CD4-positive, alpha-beta T cell (primary cell): ENCODE data around the gene IRF7. TPM values are rescaled to one million over a fixed set of nuclear protein-coding genes. Genes with fewer than 3 reads are reported as not detected.

Experiments
- ATAC-seq: fragments of 200-7000 bp; cut with Tn5 transposase; one replicate; pipeline ENCODE4 v1.10.0; 2022; ENCODE audit warnings: mild to moderate bottlenecking; ENCODE audit not compliant: poor library complexity
- CTCF ChIA-PET: fragments of 350-600 bp; sonication (Branson Sonifier 250); formaldehyde crosslinking; loops from one replicate; lab custom pipeline; 2021; ENCODE audit warnings: antibody characterized with exemption, inconsistent platforms; lab: Charles Lee
- POLR2A ChIA-PET: fragments of 350-600 bp; sonication (Branson Sonifier 250); formaldehyde crosslinking; loops from one replicate; lab custom pipeline; 2021; ENCODE audit warnings: antibody characterized with exemption, inconsistent platforms; lab: Charles Lee
- DNase-seq, 14 experiments: peaks; one replicate each; pipeline ENCODE4 v3.0.0-alpha.2; 2013 to 2020; ENCODE audit warnings: mixed read lengths in 2 of 14
- H3K27ac ChIP-seq, 2 donors: one replicate each; pipeline versions ENCODE4 v1.5.1 to v1.7.0; 2013; ENCODE audit warnings: low read length in 2 of 2, low read depth in 1 of 2, mild to moderate bottlenecking in 1 of 2
- H3K27me3 ChIP-seq, 2 experiments: 1 replicate in 1 of 2; 2 replicates in 1 of 2; pipeline versions ENCODE4 v1.6.1 to v1.7.0; 2013; ENCODE audit warnings: low read length in 2 of 2, control low read depth in 1 of 2, mild to moderate bottlenecking in 1 of 2, moderate library complexity in 1 of 2; ENCODE audit not compliant: insufficient read depth in 2 of 2, control insufficient read depth in 1 of 2
- H3K36me3 ChIP-seq: one replicate; pipeline ENCODE4 v1.6.1; 2013; ENCODE audit warnings: low read length, control low read depth; ENCODE audit not compliant: insufficient read depth
- H3K4me1 ChIP-seq: one replicate; pipeline ENCODE4 v1.6.1; 2013; ENCODE audit warnings: low read length, control low read depth; ENCODE audit not compliant: insufficient read depth
- H3K4me3 ChIP-seq: one replicate; pipeline ENCODE4 v1.5.1; 2013; ENCODE audit warnings: mild to moderate bottlenecking, low read length, moderate library complexity
- H3K9me3 ChIP-seq, 2 experiments: 1 replicate in 1 of 2; 2 replicates in 1 of 2; pipeline versions ENCODE4 v1.6.1 to v1.7.0; 2013; ENCODE audit warnings: low read length in 2 of 2, mild to moderate bottlenecking in 2 of 2, control low read depth in 1 of 2, moderate library complexity in 1 of 2; ENCODE audit not compliant: control insufficient read depth in 1 of 2, insufficient read depth in 1 of 2
- H3K27ac Mint-ChIP-seq: one replicate; pipeline ENCODE4 v1.8.0; 2020; ENCODE audit warnings: mixed read lengths
- H3K27me3 Mint-ChIP-seq: one replicate; pipeline ENCODE4 v1.8.0; 2021; ENCODE audit warnings: mixed read lengths
- H3K36me3 Mint-ChIP-seq: one replicate; pipeline ENCODE4 v1.8.0; 2021; ENCODE audit warnings: low read depth, mixed read lengths
- H3K4me1 Mint-ChIP-seq: one replicate; pipeline ENCODE4 v1.8.0; 2021; ENCODE audit warnings: low read depth, mixed read lengths
- H3K4me3 Mint-ChIP-seq: one replicate; pipeline ENCODE4 v1.8.0; 2020; ENCODE audit warnings: mild to moderate bottlenecking, mixed read lengths
- H3K9me3 Mint-ChIP-seq: one replicate; pipeline ENCODE4 v1.8.0; 2020; ENCODE audit warnings: mixed read lengths
- intact Hi-C, 2 experiments: fragments of 100-400 bp; cut with DNase I in 1 of 2; cut with micrococcal nuclease in 1 of 2; formaldehyde crosslinking; loops; one replicate each; pipeline versions ENCODE4 v1.15.1 to v1.9.0; 2023 to 2025; cut with DNase I, micrococcal nuclease
- total RNA-seq, 174 experiments: library from RNA in 2 of 174; stranded (reverse) in 2 of 174; gene quantifications; one replicate each; pipeline ENCODE4 v1.2.3 and lab custom pipeline; 2021 to 2026
- TF ChIP-seq, protein P1 (sequence below): fragments of 200-600 bp; IDR thresholded peaks from one replicate; pipeline ENCODE4 v1.8.0; 2022; ENCODE audit warnings: antibody characterized with exemption, mild to moderate bottlenecking

The IRF7 gene
- total RNA-seq, 2 experiments from 2014 or later, result 36.5 to 37.7 TPM

- H3K4me1 Mint-ChIP-seq, result peaks cover 22% of the 10 kb centered on the region
These were observed 26.0 kb downstream of the IRF7 start for GRCh38 chr11:589798-590197.

GRCh38 chr11:587978-588380 lies 27.8 kb downstream of the IRF7 start:
- Mint-ChIP-seq H3K27me3 (no peaks in the 10 kb centered on the region), H3K4me3 (peak overlapping the region; percentile 56), H3K27ac (peak overlapping the region; percentile 96), H3K36me3 (peaks cover 77% of the 10 kb centered on the region), H3K4me1 (peaks cover 22% of the 10 kb centered on the region), H3K9me3 (no peaks in the 10 kb centered on the region)
- TF ChIP-seq, protein P1, sequence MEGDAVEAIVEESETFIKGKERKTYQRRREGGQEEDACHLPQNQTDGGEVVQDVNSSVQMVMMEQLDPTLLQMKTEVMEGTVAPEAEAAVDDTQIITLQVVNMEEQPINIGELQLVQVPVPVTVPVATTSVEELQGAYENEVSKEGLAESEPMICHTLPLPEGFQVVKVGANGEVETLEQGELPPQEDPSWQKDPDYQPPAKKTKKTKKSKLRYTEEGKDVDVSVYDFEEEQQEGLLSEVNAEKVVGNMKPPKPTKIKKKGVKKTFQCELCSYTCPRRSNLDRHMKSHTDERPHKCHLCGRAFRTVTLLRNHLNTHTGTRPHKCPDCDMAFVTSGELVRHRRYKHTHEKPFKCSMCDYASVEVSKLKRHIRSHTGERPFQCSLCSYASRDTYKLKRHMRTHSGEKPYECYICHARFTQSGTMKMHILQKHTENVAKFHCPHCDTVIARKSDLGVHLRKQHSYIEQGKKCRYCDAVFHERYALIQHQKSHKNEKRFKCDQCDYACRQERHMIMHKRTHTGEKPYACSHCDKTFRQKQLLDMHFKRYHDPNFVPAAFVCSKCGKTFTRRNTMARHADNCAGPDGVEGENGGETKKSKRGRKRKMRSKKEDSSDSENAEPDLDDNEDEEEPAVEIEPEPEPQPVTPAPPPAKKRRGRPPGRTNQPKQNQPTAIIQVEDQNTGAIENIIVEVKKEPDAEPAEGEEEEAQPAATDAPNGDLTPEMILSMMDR, result no peak
- DNase-seq (peak; percentile 40 to 89 (median 71)), ATAC-seq (peak; percentile 91)
- intact Hi-C loops, result loop anchor here in 1 of 2 experiments (2.0 kb wide), 1 partner anchor 19 kb away; no protein-coding TSS in a partner anchor
- ChIA-PET POLR2A (interaction anchor here (1.3 to 3.0 kb wide), 3 partner anchors 9 to 26 kb away, joined by 4 to 17 read pairs (median 9); partner anchors contain the start of gene PHRF1), CTCF (interaction anchor here (1.1 kb wide), 1 partner anchor 33 kb away, joined by 6 read pairs; no protein-coding TSS in a partner anchor)
- peaks cover 20% of the 10 kb centered on the region for H3K4me1 ChIP-seq
- no peaks in the 10 kb centered on the region for H3K27me3 ChIP-seq
- H3K4me3 ChIP-seq, result no peak overlapping the region
- peak overlapping the region; percentile 51 to 77 for H3K27ac ChIP-seq
- no peaks in the 10 kb centered on the region for H3K9me3 ChIP-seq
- H3K36me3 ChIP-seq, result peaks cover 64% of the 10 kb centered on the region

More at GRCh38 chr11:589798-590197, 26.0 kb downstream of the IRF7 start:
- Histone ChIP-seq H3K4me3 (no peak overlapping the region), H3K27ac (no peak overlapping the region), H3K27me3 (no peaks in the 10 kb centered on the region), H3K9me3 (no peaks in the 10 kb centered on the region), H3K4me1 (peaks cover 20% of the 10 kb centered on the region), H3K36me3 (peaks cover 66% of the 10 kb centered on the region)
- peak overlapping the region; percentile 96 for H3K27ac Mint-ChIP-seq
- POLR2A ChIA-PET, result interaction anchor here (1.3 kb wide), 1 partner anchor 14 kb away, joined by 3 read pairs; the partner anchor contains the start of gene PHRF1
- no peak for DNase-seq
- H3K36me3 Mint-ChIP-seq, result peaks cover 83% of the 10 kb centered on the region
- CTCF ChIA-PET, result no interaction called here
- H3K9me3 Mint-ChIP-seq, result no peaks in the 10 kb centered on the region
- ATAC-seq, result no peak
- no peak overlapping the region for H3K4me3 Mint-ChIP-seq
- TF ChIP-seq, protein P1, result no peak
- intact Hi-C loops, result loop anchor here in 1 of 2 experiments (2.0 kb wide), 1 partner anchor 21 kb away; no protein-coding TSS in a partner anchor
- H3K27me3 Mint-ChIP-seq, result no peaks in the 10 kb centered on the region

- H3K27me3 Mint-ChIP-seq, result no peaks in the 10 kb centered on the region
- H3K9me3 Mint-ChIP-seq, result no peaks in the 10 kb centered on the region
- H3K9me3 ChIP-seq, result no peaks in the 10 kb centered on the region
- H3K4me3 ChIP-seq, result no peak overlapping the region
- ChIA-PET POLR2A (interaction anchor here (1.3 to 3.0 kb wide), 3 partner anchors 9 to 26 kb away, joined by 4 to 17 read pairs (median 9); partner anchors contain the start of gene PHRF1), CTCF (interaction anchor here (1.1 kb wide), 1 partner anchor 33 kb away, joined by 6 read pairs; no protein-coding TSS in a partner anchor)
- peak overlapping the region; percentile 51 to 77 for H3K27ac ChIP-seq
- no peaks in the 10 kb centered on the region for H3K27me3 ChIP-seq
- intact Hi-C loops, result no loop called here
- peak overlapping the region; percentile 96 for H3K27ac Mint-ChIP-seq
- peaks cover 72% of the 10 kb centered on the region for H3K36me3 Mint-ChIP-seq
- H3K36me3 ChIP-seq, result peaks cover 59% of the 10 kb centered on the region
- no peak for DNase-seq
- peaks cover 20% of the 10 kb centered on the region for H3K4me1 ChIP-seq
- TF ChIP-seq, protein P1, result no peak
- H3K4me1 Mint-ChIP-seq, result peaks cover 22% of the 10 kb centered on the region
- no peak for ATAC-seq
- H3K4me3 Mint-ChIP-seq, result peak overlapping the region; percentile 56
These were observed 28.2 kb downstream of the IRF7 start for GRCh38 chr11:587546-587945.
